A549 (cell line): ENCODE results near the gene PLEKHH1.

ENCODE experiments used
- BHLHE40 ChIP-seq: IDR thresholded peaks from 2 replicates; pipeline ENCODE4 v1.6.1; 2012; ENCODE audit warnings: low read depth, low read length, inconsistent platforms
- CEBPB ChIP-seq, 2 experiments: fragments of >200 bp in 1 of 2; sonication (Bioruptor Twin) in 1 of 2; formaldehyde crosslinking in 1 of 2; IDR thresholded peaks; 2 replicates each; pipeline ENCODE4 v1.6.1; 2012 to 2016
- CTCF ChIP-seq: fragments of >200 bp; sonication (Bioruptor Twin); formaldehyde crosslinking; IDR thresholded peaks from 3 replicates; pipeline ENCODE4 v1.5.1; 2016
- EP300 ChIP-seq, 2 experiments: fragments of >200 bp; sonication (Bioruptor Twin); formaldehyde crosslinking; IDR thresholded peaks; 2 replicates in 1 of 2; 3 replicates in 1 of 2; pipeline ENCODE4 v1.6.1; 2016 to 2017
- GATA3 ChIP-seq: IDR thresholded peaks from 2 replicates; pipeline ENCODE4 v1.6.1; 2012; ENCODE audit warnings: borderline replicate concordance
- JUN ChIP-seq, 2 experiments: fragments of >200 bp; sonication (Bioruptor Twin); formaldehyde crosslinking; IDR thresholded peaks; 2 replicates in 1 of 2; 3 replicates in 1 of 2; pipeline ENCODE4 v1.6.1; 2016 to 2017
- NPAS2 ChIP-seq: fragments of 250-450 bp; sonication (Bioruptor Pico); IDR thresholded peaks from 2 replicates; pipeline ENCODE4 v1.8.0; 2022; ENCODE audit warnings: mild to moderate bottlenecking, moderate library complexity, borderline replicate concordance
- PHF8 ChIP-seq: fragments of 200-600 bp; sonication (generic); IDR thresholded peaks from 2 replicates; pipeline ENCODE4 v1.6.1; 2016; ENCODE audit warnings: low read depth, mild to moderate bottlenecking, antibody characterized with exemption, moderate library complexity, borderline replicate concordance
- POLR2A ChIP-seq: IDR thresholded peaks from 2 replicates; pipeline ENCODE4 v1.6.1; 2012; ENCODE audit warnings: mild to moderate bottlenecking, low read length
- REST ChIP-seq: fragments of 200-600 bp; sonication (generic); IDR thresholded peaks from 2 replicates; pipeline ENCODE4 v1.6.1; 2016; ENCODE audit warnings: antibody characterized with exemption, mild to moderate bottlenecking, moderate library complexity
- RNF2 ChIP-seq: fragments of 200-600 bp; sonication (generic); IDR thresholded peaks from 2 replicates; pipeline ENCODE4 v1.6.1; 2016; ENCODE audit warnings: low read depth, mild to moderate bottlenecking, antibody characterized with exemption, moderate library complexity, borderline replicate concordance
- SREBF2 ChIP-seq: fragments of 450-650 bp; IDR thresholded peaks from 2 replicates; pipeline ENCODE4 v1.6.1; 2014; ENCODE audit warnings: mild to moderate bottlenecking, moderate library complexity
- TFCP2L1 ChIP-seq: fragments of 250-450 bp; sonication (Bioruptor Pico); IDR thresholded peaks from 2 replicates; pipeline ENCODE4 v1.5.0; 2021; ENCODE audit warnings: mild to moderate bottlenecking
- ZSCAN20 ChIP-seq: fragments of 250-450 bp; sonication (Bioruptor Pico); IDR thresholded peaks from 2 replicates; pipeline ENCODE4 v1.8.0; 2022; ENCODE audit warnings: mild to moderate bottlenecking, moderate library complexity

GRCh38 chr14:67514203-67514607 lies 18.9 kb upstream of the PLEKHH1 start:
- TF ChIP-seq CTCF (no peak), RNF2 (no peak), JUN (IDR thresholded peaks at IDR 0.05) (no peak), ZSCAN20 (CRISPR knock-in tag) (no peak), POLR2A (no peak), GATA3 (no peak), PHF8 (no peak), NPAS2 (CRISPR knock-in tag) (no peak), TFCP2L1 (CRISPR knock-in tag) (no peak), BHLHE40 (no peak), EP300 (IDR thresholded peaks at IDR 0.05) (no peak), REST (no peak), CEBPB (IDR thresholded peaks at IDR 0.05) (no peak), SREBF2 (no peak)
